ENCODE measurements around the gene SLC22A23.

- TF ChIP-seq, protein P1, sequence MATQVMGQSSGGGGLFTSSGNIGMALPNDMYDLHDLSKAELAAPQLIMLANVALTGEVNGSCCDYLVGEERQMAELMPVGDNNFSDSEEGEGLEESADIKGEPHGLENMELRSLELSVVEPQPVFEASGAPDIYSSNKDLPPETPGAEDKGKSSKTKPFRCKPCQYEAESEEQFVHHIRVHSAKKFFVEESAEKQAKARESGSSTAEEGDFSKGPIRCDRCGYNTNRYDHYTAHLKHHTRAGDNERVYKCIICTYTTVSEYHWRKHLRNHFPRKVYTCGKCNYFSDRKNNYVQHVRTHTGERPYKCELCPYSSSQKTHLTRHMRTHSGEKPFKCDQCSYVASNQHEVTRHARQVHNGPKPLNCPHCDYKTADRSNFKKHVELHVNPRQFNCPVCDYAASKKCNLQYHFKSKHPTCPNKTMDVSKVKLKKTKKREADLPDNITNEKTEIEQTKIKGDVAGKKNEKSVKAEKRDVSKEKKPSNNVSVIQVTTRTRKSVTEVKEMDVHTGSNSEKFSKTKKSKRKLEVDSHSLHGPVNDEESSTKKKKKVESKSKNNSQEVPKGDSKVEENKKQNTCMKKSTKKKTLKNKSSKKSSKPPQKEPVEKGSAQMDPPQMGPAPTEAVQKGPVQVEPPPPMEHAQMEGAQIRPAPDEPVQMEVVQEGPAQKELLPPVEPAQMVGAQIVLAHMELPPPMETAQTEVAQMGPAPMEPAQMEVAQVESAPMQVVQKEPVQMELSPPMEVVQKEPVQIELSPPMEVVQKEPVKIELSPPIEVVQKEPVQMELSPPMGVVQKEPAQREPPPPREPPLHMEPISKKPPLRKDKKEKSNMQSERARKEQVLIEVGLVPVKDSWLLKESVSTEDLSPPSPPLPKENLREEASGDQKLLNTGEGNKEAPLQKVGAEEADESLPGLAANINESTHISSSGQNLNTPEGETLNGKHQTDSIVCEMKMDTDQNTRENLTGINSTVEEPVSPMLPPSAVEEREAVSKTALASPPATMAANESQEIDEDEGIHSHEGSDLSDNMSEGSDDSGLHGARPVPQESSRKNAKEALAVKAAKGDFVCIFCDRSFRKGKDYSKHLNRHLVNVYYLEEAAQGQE (IDR thresholded peaks at IDR 0.05; ENCODE audit: low read depth) = no peak
- no peak for TF ChIP-seq TAF1 (IDR thresholded peaks at IDR 0.05; ENCODE audit: low read depth)
- no peak for TF ChIP-seq CREB1 (IDR thresholded peaks at IDR 0.05; ENCODE audit: low read depth)
Observed at GRCh38 chr6:3384241-3385143, 72.4 kb downstream of the SLC22A23 start.
